Subcutaneous adipose tissue (tissue), 4 donors: ENCODE data around the gene C5orf47. TPM values are rescaled to one million over a fixed set of nuclear protein-coding genes. Genes with fewer than 3 reads are reported as not detected.

Source experiments
- total RNA-seq, 4 donors: library from RNA; depleted of rRNA; stranded (reverse); fragments of >200 nt; gene quantifications; one replicate each; pipeline ENCODE4 v1.1.0, GENCODE V29; 2016
- TF ChIP-seq, protein P1 (sequence below): fragments of 450-650 bp; IDR thresholded peaks from one replicate; pipeline ENCODE4 v1.5.1; 2016; ENCODE audit warnings: low read depth, mild to moderate bottlenecking, control low read depth, antibody characterized with exemption, moderate library complexity

C5orf47 gene
- total RNA-seq, 4 donors from 2014 or later = not detected

DNA sequence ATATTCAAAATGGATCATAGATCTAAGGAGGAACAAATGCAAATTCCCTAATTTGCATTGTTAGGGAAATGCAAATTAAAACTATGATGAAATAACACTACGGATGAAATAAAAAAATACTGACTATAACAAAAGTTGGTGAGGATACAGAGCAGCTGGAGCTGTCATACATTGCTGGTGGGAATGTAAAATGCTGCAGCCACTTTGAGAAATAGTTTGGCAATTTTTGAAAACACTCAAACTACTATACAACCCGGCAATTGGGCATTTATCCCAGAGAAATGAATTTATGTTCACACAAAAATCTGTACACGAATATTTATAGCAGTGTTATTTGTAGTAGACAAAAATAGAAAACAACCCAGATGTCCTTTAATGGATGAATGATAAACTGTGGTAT lies 22.5 kb downstream of the C5orf47 start:
- TF ChIP-seq, protein P1, sequence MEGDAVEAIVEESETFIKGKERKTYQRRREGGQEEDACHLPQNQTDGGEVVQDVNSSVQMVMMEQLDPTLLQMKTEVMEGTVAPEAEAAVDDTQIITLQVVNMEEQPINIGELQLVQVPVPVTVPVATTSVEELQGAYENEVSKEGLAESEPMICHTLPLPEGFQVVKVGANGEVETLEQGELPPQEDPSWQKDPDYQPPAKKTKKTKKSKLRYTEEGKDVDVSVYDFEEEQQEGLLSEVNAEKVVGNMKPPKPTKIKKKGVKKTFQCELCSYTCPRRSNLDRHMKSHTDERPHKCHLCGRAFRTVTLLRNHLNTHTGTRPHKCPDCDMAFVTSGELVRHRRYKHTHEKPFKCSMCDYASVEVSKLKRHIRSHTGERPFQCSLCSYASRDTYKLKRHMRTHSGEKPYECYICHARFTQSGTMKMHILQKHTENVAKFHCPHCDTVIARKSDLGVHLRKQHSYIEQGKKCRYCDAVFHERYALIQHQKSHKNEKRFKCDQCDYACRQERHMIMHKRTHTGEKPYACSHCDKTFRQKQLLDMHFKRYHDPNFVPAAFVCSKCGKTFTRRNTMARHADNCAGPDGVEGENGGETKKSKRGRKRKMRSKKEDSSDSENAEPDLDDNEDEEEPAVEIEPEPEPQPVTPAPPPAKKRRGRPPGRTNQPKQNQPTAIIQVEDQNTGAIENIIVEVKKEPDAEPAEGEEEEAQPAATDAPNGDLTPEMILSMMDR = no peak

DNA sequence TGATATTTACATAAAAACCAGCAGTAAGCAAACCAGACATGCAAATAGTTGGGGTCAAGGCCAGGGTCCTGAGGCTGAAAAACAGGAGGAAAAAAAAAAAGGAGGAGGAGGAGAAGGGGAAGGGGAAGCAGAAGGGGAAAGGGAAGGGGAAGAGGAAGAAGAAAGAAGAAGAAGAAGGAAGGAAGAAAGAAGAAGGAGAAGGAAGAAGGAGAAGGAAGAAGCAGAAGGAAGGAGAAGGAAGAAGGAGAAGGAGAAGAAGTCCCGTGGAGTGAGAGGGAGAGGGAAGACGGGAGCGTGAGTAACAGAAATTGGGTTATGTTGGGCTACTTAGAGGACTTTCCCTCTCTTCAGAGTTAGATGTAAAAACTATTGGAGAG lies 31.9 kb downstream of the C5orf47 start:
- TF ChIP-seq, protein P1 = no peak

DNA sequence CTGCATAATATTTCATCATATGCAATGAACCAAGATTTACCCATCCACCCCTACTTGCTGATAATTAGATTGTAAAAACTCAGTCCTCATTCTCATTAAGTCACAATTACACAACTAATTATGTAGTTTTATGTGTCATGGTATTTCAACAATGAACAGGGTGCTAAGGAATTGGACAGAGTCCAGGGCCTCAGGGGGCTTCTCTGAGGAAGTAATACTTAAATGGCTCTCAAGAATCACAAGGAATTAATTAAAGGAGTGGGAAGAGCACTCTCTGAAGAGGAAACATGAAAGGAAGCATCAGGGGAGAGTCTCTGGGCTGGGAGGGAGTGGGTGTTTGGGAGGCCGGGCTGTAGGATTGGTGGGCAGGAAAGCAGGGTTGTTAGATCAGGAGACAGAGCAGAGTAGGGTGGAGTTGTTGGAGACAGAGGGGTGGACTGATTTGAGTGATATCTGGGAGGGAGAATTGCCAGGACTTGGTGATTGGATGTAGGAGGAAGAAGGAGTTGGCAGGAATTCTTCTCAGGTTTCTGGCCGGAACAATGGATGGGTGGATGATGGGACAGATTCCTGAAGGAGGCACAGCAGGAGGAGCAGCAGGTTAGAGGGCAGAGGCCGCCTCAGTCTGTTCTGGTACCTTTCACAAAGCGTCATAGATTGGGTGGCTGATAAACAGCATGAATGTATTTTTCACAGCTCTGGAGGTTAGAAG lies 33.6 kb downstream of the C5orf47 start:
- TF ChIP-seq, protein P1 = no peak

DNA sequence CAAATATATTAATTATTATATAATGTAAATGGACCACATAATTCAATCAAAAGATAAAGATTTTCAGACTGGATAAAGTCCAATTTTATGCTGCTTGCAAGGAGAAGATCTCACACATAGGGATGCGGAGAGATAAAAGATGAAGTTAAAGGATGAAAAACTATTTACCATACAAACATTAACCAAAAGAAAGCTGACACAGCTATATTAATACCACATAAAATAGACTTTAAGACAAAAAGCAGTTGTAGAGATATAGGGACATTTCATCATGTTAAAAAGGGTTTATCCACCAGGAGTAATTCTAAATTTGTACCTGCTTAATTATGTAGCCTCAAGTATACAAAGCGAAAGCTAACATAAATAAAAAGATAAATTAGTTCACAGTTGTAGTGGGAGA lies 41.3 kb downstream of the C5orf47 start:
- TF ChIP-seq, protein P1 = no peak

DNA sequence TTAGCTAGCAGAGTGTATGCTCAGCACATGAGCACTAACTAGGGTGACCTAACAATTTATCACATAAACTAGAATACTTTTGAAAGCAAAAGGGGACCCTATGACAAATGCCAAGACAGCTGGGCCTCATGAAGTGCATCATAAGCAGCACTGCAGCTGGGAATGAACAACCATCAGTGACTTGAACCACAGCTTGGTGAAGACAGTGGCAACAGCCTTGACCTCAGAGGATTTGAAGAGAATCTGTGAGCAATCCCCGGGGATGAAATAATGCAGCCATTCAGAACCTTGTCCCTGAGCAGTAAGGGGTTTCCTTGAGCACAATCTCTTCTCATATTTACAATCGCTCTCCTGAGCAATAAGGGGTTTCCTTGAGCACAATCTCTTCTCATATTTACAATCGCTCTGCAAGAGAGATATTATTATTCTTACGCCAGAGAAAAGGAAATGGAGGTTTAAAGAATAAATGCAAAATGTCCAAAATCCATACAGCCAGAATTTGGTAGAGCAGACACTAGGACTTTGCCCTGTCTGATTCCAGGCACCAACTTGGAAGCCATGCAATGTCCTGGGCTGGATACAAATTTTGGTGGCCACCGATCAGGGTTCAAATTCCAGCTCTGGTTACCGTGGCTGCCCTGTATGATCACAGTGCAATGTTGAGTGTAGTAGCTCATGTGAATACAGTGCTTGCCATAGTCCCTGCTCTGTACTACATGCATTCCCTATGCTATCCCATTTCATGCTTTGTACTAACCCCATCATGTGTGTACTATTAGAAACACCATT lies 55.7 kb downstream of the C5orf47 start:
- TF ChIP-seq, protein P1 = no peak

DNA sequence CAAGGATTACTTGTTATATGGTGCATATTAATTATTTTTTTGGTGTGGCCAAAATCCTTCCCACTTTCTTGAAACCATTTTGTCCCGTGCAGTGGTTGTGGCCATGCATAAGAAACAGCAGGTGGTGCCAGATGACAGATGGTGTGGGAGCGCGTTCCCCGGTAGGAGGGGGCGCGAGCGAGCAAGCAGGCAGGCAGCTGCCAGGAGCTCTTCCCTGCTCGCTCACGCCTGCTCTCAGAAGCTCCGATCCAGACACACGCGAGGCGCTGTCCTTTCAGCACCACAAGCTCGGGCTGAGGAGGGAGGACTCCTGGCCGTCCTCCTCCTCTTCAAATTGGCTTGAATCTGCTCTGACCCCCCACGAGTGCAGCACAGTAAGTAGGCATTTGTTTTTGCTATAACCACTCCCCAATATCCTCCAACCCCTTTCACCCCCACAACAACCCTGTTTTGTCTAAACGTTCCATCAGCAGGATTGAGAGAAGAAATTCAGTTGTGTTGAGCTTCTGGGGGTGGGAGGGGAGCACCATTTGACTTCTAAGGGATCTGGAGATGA lies 56.6 kb downstream of the C5orf47 start, which contains the start of gene NSG2:
NSG2 (plus strand) TSS at position 237 of the 556 bp plus-strand sequence. CDS start 1,050 bp downstream, outside the sequence.
- TF ChIP-seq, protein P1 = no peak

DNA sequence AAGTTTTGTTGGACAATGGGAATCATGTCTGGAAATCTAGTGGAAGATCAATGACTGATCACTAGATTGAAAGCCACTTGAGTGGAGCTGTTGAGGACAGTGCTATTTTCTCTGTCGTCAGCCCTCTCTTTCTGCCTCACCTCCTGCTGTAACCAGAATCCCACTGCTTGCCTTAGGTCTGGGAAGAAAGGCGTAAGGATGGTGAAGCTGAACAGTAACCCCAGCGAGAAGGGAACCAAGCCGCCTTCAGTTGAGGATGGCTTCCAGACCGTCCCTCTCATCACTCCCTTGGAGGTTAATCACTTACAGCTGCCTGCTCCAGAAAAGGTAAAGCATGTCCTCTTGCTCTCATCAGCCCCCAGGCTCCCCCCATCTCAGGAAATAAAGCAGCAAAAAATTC lies 57.6 kb downstream of the C5orf47 start:
- TF ChIP-seq, protein P1 = no peak
